HEK293 (cell line): ENCODE measurements around the gene PERM1.

Experiments
- CTCF ChIA-PET: fragments of 350-600 bp; formaldehyde crosslinking; extraction: SDS; loops from one replicate; lab custom pipeline; 2021; ENCODE audit warnings: antibody characterized with exemption; lab: Yijun Ruan, JAX
- POLR2A ChIA-PET: fragments of 300-600 bp; formaldehyde crosslinking; extraction: SDS; loops from one replicate; lab custom pipeline; 2020; ENCODE audit warnings: antibody characterized with exemption, inconsistent platforms; lab: Yijun Ruan, JAX
- H3K27ac ChIP-seq: fragments of 200-500 bp; sonication (Bioruptor generic); 2 replicates; pipeline ENCODE4 v1.5.1; 2014; ENCODE audit warnings: low read depth, low read length, control low read depth, inconsistent platforms; ENCODE audit errors: extremely low read depth
- H3K36me3 ChIP-seq, 2 experiments: fragments of 200-500 bp in 1 of 2; sonication (Bioruptor generic) in 1 of 2; 1 replicate in 1 of 2; 2 replicates in 1 of 2; pipeline ENCODE4 v1.5.1; 2014 to 2017; ENCODE audit warnings: inconsistent platforms in 2 of 2, low read length in 2 of 2; ENCODE audit not compliant: control insufficient read depth in 2 of 2, insufficient read depth in 1 of 2
- H3K4me1 ChIP-seq: fragments of 200-500 bp; sonication (Bioruptor generic); 2 replicates; pipeline ENCODE4 v1.5.1; 2014; ENCODE audit warnings: mild to moderate bottlenecking, low read length, inconsistent platforms; ENCODE audit not compliant: control insufficient read depth, insufficient read depth
- H3K4me3 ChIP-seq: 2 replicates; pipeline ENCODE4 v1.5.1; 2011; ENCODE audit warnings: low read depth, mild to moderate bottlenecking, control low read depth, low read length, moderate library complexity
- H3K9me3 ChIP-seq: fragments of 200-500 bp; sonication (Bioruptor generic); 2 replicates; pipeline ENCODE4 v1.5.1; 2014; ENCODE audit warnings: low read depth, low read length, inconsistent platforms; ENCODE audit not compliant: control insufficient read depth, insufficient read depth
- AEBP2 ChIP-seq: fragments of 450-650 bp; formaldehyde crosslinking; IDR thresholded peaks from 2 replicates; pipeline ENCODE4 v1.5.1; 2016; ENCODE audit warnings: missing biosample characterization, missing genetic modification characterization, borderline replicate concordance
- BCL11A ChIP-seq: fragments of 450-650 bp; formaldehyde crosslinking; IDR thresholded peaks from 2 replicates; pipeline ENCODE4 v1.5.1; 2016; ENCODE audit warnings: low read depth, missing biosample characterization, missing genetic modification characterization
- BCL6B ChIP-seq: fragments of 450-650 bp; formaldehyde crosslinking; IDR thresholded peaks from 2 replicates; pipeline ENCODE4 v1.5.1; 2017; ENCODE audit warnings: missing biosample characterization, missing genetic modification characterization
- KLF1 ChIP-seq: fragments of 450-650 bp; formaldehyde crosslinking; IDR thresholded peaks from 2 replicates; pipeline ENCODE4 v1.5.1; 2016; ENCODE audit warnings: missing biosample characterization, missing genetic modification characterization
- KLF8 ChIP-seq: fragments of 450-650 bp; formaldehyde crosslinking; IDR thresholded peaks from 2 replicates; pipeline ENCODE4 v1.5.1; 2016; ENCODE audit warnings: missing biosample characterization, missing genetic modification characterization
- MZF1 ChIP-seq: fragments of 450-650 bp; formaldehyde crosslinking; IDR thresholded peaks from 2 replicates; pipeline ENCODE4 v1.5.1; 2017; ENCODE audit warnings: missing biosample characterization, missing genetic modification characterization, borderline replicate concordance
- PRDM6 ChIP-seq: fragments of 450-650 bp; formaldehyde crosslinking; IDR thresholded peaks from 2 replicates; pipeline ENCODE4 v1.5.1; 2017; ENCODE audit warnings: missing biosample characterization, missing genetic modification characterization
- ZBTB10 ChIP-seq: fragments of 450-650 bp; formaldehyde crosslinking; IDR thresholded peaks from 2 replicates; pipeline ENCODE4 v1.5.1; 2016; ENCODE audit warnings: missing biosample characterization, missing genetic modification characterization
- ZFP37 ChIP-seq: fragments of 450-650 bp; formaldehyde crosslinking; IDR thresholded peaks from 2 replicates; pipeline ENCODE4 v1.5.1; 2016; ENCODE audit warnings: missing biosample characterization, missing genetic modification characterization
- ZIC2 ChIP-seq: fragments of 450-650 bp; formaldehyde crosslinking; IDR thresholded peaks from 2 replicates; pipeline ENCODE4 v1.5.1; 2016; ENCODE audit warnings: missing biosample characterization, missing genetic modification characterization
- ZNF133 ChIP-seq: fragments of 450-650 bp; formaldehyde crosslinking; IDR thresholded peaks from 2 replicates; pipeline ENCODE4 v1.5.1; 2016; ENCODE audit warnings: missing biosample characterization, missing genetic modification characterization
- ZNF16 ChIP-seq: fragments of 450-650 bp; formaldehyde crosslinking; IDR thresholded peaks from 2 replicates; pipeline ENCODE4 v1.5.1; 2016; ENCODE audit warnings: low read depth, missing biosample characterization, missing genetic modification characterization
- ZNF266 ChIP-seq: fragments of 450-650 bp; formaldehyde crosslinking; IDR thresholded peaks from 2 replicates; pipeline ENCODE4 v1.5.1; 2016; ENCODE audit warnings: missing biosample characterization, missing genetic modification characterization, low read depth
- ZNF391 ChIP-seq: fragments of 450-650 bp; formaldehyde crosslinking; IDR thresholded peaks from 2 replicates; pipeline ENCODE4 v1.5.1; 2016; ENCODE audit warnings: low read depth, missing biosample characterization, missing genetic modification characterization, borderline replicate concordance
- ZNF394 ChIP-seq: fragments of 450-650 bp; formaldehyde crosslinking; IDR thresholded peaks from 2 replicates; pipeline ENCODE4 v1.5.1; 2016; ENCODE audit warnings: missing biosample characterization, missing genetic modification characterization, mild to moderate bottlenecking, moderate library complexity, borderline replicate concordance
- ZNF560 ChIP-seq: fragments of 450-650 bp; formaldehyde crosslinking; IDR thresholded peaks from 2 replicates; pipeline ENCODE4 v1.5.1; 2017; ENCODE audit warnings: missing biosample characterization, missing genetic modification characterization, borderline replicate concordance
- ZNF660 ChIP-seq: fragments of 450-650 bp; IDR thresholded peaks from 2 replicates; pipeline ENCODE4 v1.5.1; 2018; ENCODE audit warnings: missing biosample characterization, mild to moderate bottlenecking, missing genetic modification characterization
- ZNF843 ChIP-seq: fragments of 450-650 bp; formaldehyde crosslinking; IDR thresholded peaks from 2 replicates; pipeline ENCODE4 v1.5.1; 2016; ENCODE audit warnings: missing biosample characterization, missing genetic modification characterization
- TF ChIP-seq, protein P1 (sequence below): fragments of 450-650 bp; IDR thresholded peaks from 2 replicates; pipeline ENCODE4 v1.5.1; 2018; ENCODE audit warnings: missing biosample characterization, mild to moderate bottlenecking, missing genetic modification characterization

Gene PERM1

DNA sequence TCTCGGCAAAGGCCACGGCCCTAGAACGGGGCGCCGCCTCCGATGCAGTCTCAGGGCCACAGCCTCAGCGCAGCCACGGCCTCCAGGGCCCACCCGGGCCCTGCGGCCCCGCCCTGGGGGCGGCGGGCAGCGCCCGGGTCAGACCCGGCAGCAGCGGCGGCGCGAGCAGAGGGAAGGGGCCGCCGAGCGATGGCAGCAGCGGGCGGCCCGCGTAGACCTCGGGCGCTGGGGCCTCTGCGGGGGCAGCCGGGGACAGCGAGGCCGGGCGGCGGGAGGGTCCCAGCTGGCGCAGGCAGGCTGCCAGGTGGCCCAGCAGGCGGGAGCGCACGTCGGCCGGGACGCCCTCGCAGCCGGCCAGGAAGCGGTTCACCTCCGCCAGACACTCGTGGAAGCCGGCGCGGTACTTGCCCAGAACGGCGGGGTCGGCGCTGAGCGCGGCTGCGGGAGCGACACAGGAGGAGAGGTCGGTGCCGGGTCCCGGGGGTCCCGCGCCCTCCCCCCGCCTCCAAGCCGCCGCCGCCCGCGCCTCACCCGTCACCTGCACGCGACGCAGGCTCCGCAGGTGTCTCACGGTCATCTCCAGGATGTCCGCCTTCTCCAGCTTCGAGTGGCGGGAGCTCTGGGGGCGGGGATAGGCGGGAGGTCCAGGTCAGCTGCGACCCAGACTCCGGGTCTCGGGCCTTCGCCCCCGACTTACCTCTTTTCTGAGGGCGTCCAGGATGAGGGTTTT lies 17.3 kb upstream of the PERM1 start (continued):
- TF ChIP-seq PRDM6 (tag by site-specific recombination) (no peak), BCL6B (tag by site-specific recombination) (no peak), ZIC2 (tag by site-specific recombination) (peak; percentile 18), ZNF660 (tag by site-specific recombination) (peak; percentile 42; the same call in 1 of the 2 replicates), ZNF391 (tag by site-specific recombination) (peak; percentile 47; the same call in 1 of the 2 replicates), ZBTB10 (tag by site-specific recombination) (no peak; the same call in 1 of the 2 replicates), ZFP37 (tag by site-specific recombination) (0 out of 2 replicates have a peak, but pooled peaks have one; percentile 54)
- TF ChIP-seq, all 188 proteins: peak for 19

DNA sequence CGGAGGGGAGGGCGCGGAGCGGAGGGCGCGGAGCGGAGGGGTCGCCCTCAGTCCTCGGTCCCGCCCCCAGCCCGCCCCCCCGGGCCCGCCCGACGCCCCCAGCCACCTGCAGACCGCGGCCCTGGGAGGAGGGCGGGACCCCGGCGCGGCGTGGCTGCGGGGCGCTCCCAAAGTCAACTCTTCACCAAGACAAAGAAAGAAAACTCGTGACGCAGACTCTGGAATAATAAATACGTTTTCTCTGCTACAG lies 16.8 kb upstream of the PERM1 start:
- no peaks in the 10 kb centered on the region for H3K9me3 ChIP-seq
- H3K27ac ChIP-seq: peak overlapping the region; percentile 97
- H3K36me3 ChIP-seq: peaks cover 0 to 31% of the 10 kb centered on the region in 2 experiments; a peak in 2 of 3 replicates
- ChIA-PET POLR2A (interaction anchor here (0.7 to 6.5 kb wide), 4 partner anchors 15 to 118 kb away, joined by 3 to 44 read pairs (median 7); partner anchors contain the start of genes AGRN, C1orf159 and ISG15), CTCF (no interaction called here)
- TF ChIP-seq BCL11A: no peak
- peak; percentile 66 for TF ChIP-seq KLF8 (tag by site-specific recombination)
- no peak for TF ChIP-seq ZNF133 (tag by site-specific recombination)
- H3K4me1 ChIP-seq: 0 out of 2 replicates have a peak, but pooled peaks cover 3% of the 10 kb centered on the region
- peak overlapping the region; percentile 74 for H3K4me3 ChIP-seq

- POLR2A ChIA-PET: interaction anchor here (0.7 to 6.5 kb wide), 8 partner anchors 9 to 118 kb away, joined by 3 to 44 read pairs (median 5); partner anchors contain the start of genes AGRN, C1orf159 and ISG15
- CTCF ChIA-PET: interaction anchor here (1.8 kb wide), 1 partner anchor 66 kb away, joined by 11 read pairs; no protein-coding TSS in a partner anchor
- Histone ChIP-seq H3K36me3 (peaks cover 0 to 26% of the 10 kb centered on the region in 2 experiments; a peak in 2 of 3 replicates), H3K4me3 (peak overlapping the region; percentile 74), H3K4me1 (0 out of 2 replicates have a peak, but pooled peaks cover 3% of the 10 kb centered on the region), H3K27ac (peak overlapping the region; percentile 97), H3K9me3 (no peaks in the 10 kb centered on the region)
- TF ChIP-seq ZNF560 (tag by site-specific recombination) (no peak), ZNF660 (tag by site-specific recombination) (peak; percentile 24; the same call in 1 of the 2 replicates), AEBP2 (tag by site-specific recombination) (no peak), ZNF266 (no peak), ZNF394 (no peak; the same call in 1 of the 2 replicates), MZF1 (tag by site-specific recombination) (no peak), ZNF16 (no peak), KLF1 (tag by site-specific recombination) (peak; percentile 94), ZNF843 (0 out of 2 replicates have a peak, but pooled peaks have one; percentile 17)
- TF ChIP-seq, protein P1, sequence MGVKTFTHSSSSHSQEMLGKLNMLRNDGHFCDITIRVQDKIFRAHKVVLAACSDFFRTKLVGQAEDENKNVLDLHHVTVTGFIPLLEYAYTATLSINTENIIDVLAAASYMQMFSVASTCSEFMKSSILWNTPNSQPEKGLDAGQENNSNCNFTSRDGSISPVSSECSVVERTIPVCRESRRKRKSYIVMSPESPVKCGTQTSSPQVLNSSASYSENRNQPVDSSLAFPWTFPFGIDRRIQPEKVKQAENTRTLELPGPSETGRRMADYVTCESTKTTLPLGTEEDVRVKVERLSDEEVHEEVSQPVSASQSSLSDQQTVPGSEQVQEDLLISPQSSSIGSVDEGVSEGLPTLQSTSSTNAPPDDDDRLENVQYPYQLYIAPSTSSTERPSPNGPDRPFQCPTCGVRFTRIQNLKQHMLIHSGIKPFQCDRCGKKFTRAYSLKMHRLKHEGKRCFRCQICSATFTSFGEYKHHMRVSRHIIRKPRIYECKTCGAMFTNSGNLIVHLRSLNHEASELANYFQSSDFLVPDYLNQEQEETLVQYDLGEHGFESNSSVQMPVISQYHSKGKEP (tag by site-specific recombination): no peak
Observed at GRCh38 chr1:997993-998744, 16.3 kb upstream of the PERM1 start.
